ENCODE results near the gene GLIS2. TPM values are rescaled to one million over a fixed set of nuclear protein-coding genes. Genes with fewer than 3 reads are reported as not detected.
A peak's percentile ranks its signal among the peaks of the same experiment; 100 is the strongest.

The GLIS2 gene
- total and polyA plus RNA-seq, 2 of the 4 experiments (the other 2 are of a cell fraction) = 0.36 to 8.4 TPM

- no peaks in the 10 kb centered on the region for H3K27me3 ChIP-seq (ENCODE audit: control insufficient read depth, insufficient read depth, low read length)
- H3K4me2 ChIP-seq (ENCODE audit: low read depth, low read length) = peak within 1 kb of the TSS; percentile 99
- 0% methylated on average over 58 of the region's 81 CpGs; no CpG with 5 or more reads in 1 of the 2 experiments for WGBS, 2 experiments (ENCODE audit: extremely low coverage in 2 of 2, insufficient read length in 1 of 2)
- H3K9me3 ChIP-seq (ENCODE audit: control insufficient read depth, insufficient read depth, low read length) = no peaks in the 10 kb centered on the region
- no TSS peak for BruUV-seq (replicated peaks)
- H3K4ac ChIP-seq (ENCODE audit: low read depth, low read length) = peak within 1 kb of the TSS; percentile 89
- peak within 1 kb of the TSS; percentile 86 for H3K4me3 ChIP-seq (ENCODE audit: insufficient read depth, low read depth, low read length)
- DNase-seq (peak; percentile 91), ATAC-seq (ENCODE audit: low read depth) (peak; percentile 96)
- H3K14ac ChIP-seq (replicated peaks; ENCODE audit: low read depth, low read length) = peak within 1 kb of the TSS; percentile 93
- intact Hi-C loops (cut with micrococcal nuclease) = loop anchor here (2.0 kb wide), 2 partner anchors 36 to 44 kb away; no protein-coding TSS in a partner anchor
- peak within 1 kb of the TSS; percentile 56 for H2BK5ac ChIP-seq (ENCODE audit: low read depth, low read length, poor library complexity, severe bottlenecking)
- peak within 1 kb of the TSS; percentile 90 for H2AK9ac ChIP-seq (replicated peaks; ENCODE audit: low read depth, low read length, poor library complexity)
- H3K23ac ChIP-seq (ENCODE audit: low read depth, low read length) = peak within 1 kb of the TSS; percentile 98
- in situ Hi-C loops (cut with MboI; ENCODE audit: low sequenced_read_pairs) = no loop called here
- H3K56ac ChIP-seq (ENCODE audit: extremely low read depth, insufficient read depth, low read length) = peak within 1 kb of the TSS; percentile 67
- ChIA-PET CTCF (interaction anchor here (2.6 kb wide), 1 partner anchor 51 kb away, joined by 12 read pairs; no protein-coding TSS in a partner anchor), POLR2A (ENCODE audit: unreplicated experiment) (no interaction called here)
- H3K27ac ChIP-seq (ENCODE audit: insufficient read depth, low read length) = peak within 1 kb of the TSS; percentile 82
- H2BK120ac ChIP-seq (ENCODE audit: low read depth, low read length) = peak within 1 kb of the TSS; percentile 0; the same call in 1 of the 2 replicates
- peak within 1 kb of the TSS; percentile 99 for H2AK5ac ChIP-seq (ENCODE audit: low read depth, low read length)
- peak within 1 kb of the TSS; percentile 53; the same call in 1 of the 2 replicates for H4K91ac ChIP-seq (ENCODE audit: insufficient read depth, low read depth, low read length)
- no peak within 1 kb of the TSS for H2BK20ac ChIP-seq (ENCODE audit: low read depth, low read length)
- dilution Hi-C loops (cut with HindIII; ENCODE audit: low sequenced_read_pairs, unreplicated experiment) = no loop called here
- peak within 1 kb of the TSS; percentile 33; the same call in 1 of the 2 replicates for H4K5ac ChIP-seq (ENCODE audit: low read depth, low read length)
- H4K20me1 ChIP-seq (ENCODE audit: insufficient read depth, low read length) = peaks cover 34% of the 10 kb centered on the region
- peak within 1 kb of the TSS; percentile 39 for H3K18ac ChIP-seq (ENCODE audit: low read depth, low read length)
- H3K9me1 ChIP-seq (ENCODE audit: insufficient read depth, low read length) = 0 out of 2 replicates have a peak, but pooled peaks cover 8% of the 10 kb centered on the region
- peaks cover 5% of the 10 kb centered on the region for H3K4me1 ChIP-seq (ENCODE audit: control insufficient read depth, insufficient read depth, low read length)
- TF ChIP-seq NFE2L2 (IDR thresholded peaks at IDR 0.05; ENCODE audit: low read depth, low read length) = no peak
- TF ChIP-seq RAD21 (IDR thresholded peaks at IDR 0.05; ENCODE audit: low read length) = no peak
- TF ChIP-seq POLR2A (IDR thresholded peaks at IDR 0.05; ENCODE audit: low read depth, low read length) = peak; percentile 30; the same call in 1 of the 2 replicates
- TF ChIP-seq MAZ (IDR thresholded peaks at IDR 0.05; ENCODE audit: borderline replicate concordance, low read depth, low read length) = peak; percentile 58; the same call in 1 of the 2 replicates
- peak; percentile 86 for TF ChIP-seq MXI1 (IDR thresholded peaks at IDR 0.05; ENCODE audit: borderline replicate concordance, low read depth, low read length)
- peak within 1 kb of the TSS; percentile 98 for H3K9ac ChIP-seq (ENCODE audit: low read depth, low read length)
- peak within 1 kb of the TSS; percentile 53; the same call in 1 of the 3 replicates for H2BK15ac ChIP-seq (ENCODE audit: low read depth, low read length)
- H2AFZ ChIP-seq (replicated peaks; ENCODE audit: low read length, poor library complexity) = peak within 1 kb of the TSS; percentile 92
- peak within 1 kb of the TSS; percentile 36 to 82 for H4K8ac ChIP-seq (ENCODE audit: low read depth in 2 of 2, low read length in 2 of 2)
- no peaks in the 10 kb centered on the region; the same call in 1 of the 2 replicates for H3K36me3 ChIP-seq (ENCODE audit: control insufficient read depth, insufficient read depth, low read length)
- H3K79me1 ChIP-seq (ENCODE audit: low read depth in 1 of 2, low read length in 2 of 2) = peaks cover 19 to 44% of the 10 kb centered on the region in 2 experiments
Measured at GRCh38 chr16:4350787-4351659, 35.2 kb downstream of the GLIS2 start, which contains the start of gene PAM16. PAM16 (minus strand) TSS chr16:4351321; CDS start chr16:4351234, 87 bp downstream.

Measured in IMR-90 (cell line).